NOMO-1 treated with dmso at 0.1 percent for 144 hours (cell line): ENCODE data around the gene FGF9.

Experiments used
- DNase-seq: peaks from one replicate; lab custom pipeline; 2025; ENCODE audit not compliant: unreplicated experiment; lab: John Stamatoyannopoulos, UW

FGF9 gene

GRCh38 chr13:21673789-21674489 is 3.1 kb downstream of the FGF9 start:
- DNase-seq, result no peak

GRCh38 chr13:21674490-21675009 is 3.7 kb downstream of the FGF9 start:
- no peak for DNase-seq

- DNase-seq, result no peak
Measured at GRCh38 chr13:21675095-21675991, 4.5 kb downstream of the FGF9 start.

GRCh38 chr13:21676611-21677021 is 5.7 kb downstream of the FGF9 start:
- no peak for DNase-seq

DNA sequence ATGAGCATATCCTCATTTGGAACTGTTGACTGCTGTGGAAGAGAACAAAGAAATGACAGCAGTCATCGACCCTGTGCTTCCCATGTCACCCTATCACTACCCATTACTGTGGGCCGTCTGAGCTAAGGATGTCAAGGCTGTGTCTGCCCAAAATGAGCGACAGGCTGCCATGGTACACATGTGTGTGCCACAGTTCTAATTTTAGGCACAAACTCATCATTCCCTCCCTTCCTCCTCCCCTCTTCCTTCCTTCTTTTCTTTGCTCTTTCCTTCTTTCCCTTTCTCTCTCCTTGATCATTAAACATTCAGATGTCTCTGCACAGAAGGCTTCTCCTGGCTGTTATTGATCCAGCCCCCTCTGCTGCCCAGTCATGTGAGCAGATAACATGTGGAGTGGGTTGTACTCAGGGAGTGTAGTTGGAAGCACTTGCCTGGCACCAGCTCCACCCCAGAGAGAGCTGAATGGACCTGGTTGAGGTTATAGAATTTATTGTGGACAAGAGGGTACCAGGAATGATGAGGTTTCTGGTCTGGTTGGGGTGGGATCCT is 6.3 kb downstream of the FGF9 start:
- no peak for DNase-seq

GRCh38 chr13:21683034-21683733 is 12.3 kb downstream of the FGF9 start:
- no peak for DNase-seq

GRCh38 chr13:21684576-21684975 is 13.7 kb downstream of the FGF9 start:
- DNase-seq, result no peak

GRCh38 chr13:21685485-21686064 is 14.7 kb downstream of the FGF9 start:
- no peak for DNase-seq

GRCh38 chr13:21686751-21687391 is 16.0 kb downstream of the FGF9 start:
- no peak for DNase-seq

- no peak for DNase-seq
Measured at GRCh38 chr13:21688056-21688455, 17.2 kb downstream of the FGF9 start.

- DNase-seq, result no peak
Measured at GRCh38 chr13:21689097-21689496, 18.2 kb downstream of the FGF9 start.

DNA sequence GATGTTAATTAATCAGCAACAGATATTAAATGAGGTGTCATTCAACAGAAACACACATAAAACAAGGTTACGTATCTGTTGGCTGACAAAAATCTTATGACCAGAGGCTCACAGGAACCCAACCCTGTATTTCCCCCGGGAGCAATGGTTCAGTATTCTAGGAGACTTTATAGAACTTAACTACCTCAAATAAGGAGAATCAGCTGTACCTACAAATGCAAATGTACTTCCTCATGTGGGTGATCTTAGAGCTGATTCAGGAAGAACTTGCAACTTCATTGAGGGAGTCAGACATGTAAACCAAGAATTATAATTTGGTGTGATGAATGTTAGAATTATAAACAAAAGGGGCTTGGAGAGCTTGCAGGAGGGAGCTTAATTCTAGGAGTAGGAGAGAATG is 20.1 kb downstream of the FGF9 start:
- DNase-seq, result no peak

DNA sequence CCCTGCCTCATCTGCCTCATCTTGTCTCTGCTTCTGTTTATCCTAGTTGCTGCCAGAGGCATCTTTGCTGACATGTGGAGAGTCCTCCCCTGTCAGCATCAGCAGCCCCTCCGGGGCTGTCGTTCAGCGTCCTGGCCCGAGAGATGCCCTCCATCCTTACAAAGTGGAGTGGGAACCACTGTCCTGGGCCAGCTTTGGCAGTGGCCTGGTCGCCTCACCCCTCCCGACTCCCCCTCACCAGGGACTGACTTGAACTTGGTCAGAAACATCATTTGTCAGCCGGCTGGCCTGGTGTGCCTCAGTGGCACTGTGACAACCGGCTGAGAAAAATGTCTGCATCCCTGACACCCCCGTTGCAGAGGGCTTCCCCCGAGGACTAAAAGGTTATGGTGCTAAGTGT is 20.6 kb downstream of the FGF9 start:
- DNase-seq, result no peak

DNA sequence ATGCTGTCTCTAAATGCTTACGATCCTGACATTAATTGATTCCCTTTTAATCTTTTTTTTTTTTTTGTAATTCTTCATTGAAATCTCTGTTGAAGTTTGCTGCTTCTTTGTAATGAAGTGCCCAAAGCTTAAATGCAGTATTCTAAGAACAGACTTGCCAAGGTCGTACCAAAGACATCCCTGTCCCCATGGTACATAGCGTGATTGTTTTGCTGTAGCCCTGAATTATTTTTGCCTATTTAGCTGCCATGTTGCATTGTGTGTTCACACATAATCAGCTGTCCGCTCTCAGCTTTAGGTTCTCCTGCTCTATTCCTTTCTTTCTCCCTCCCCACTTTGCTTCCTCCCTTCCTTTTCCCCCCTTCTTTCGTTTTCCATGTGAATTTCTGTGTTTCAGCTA is 21.1 kb downstream of the FGF9 start:
- no peak for DNase-seq

DNA sequence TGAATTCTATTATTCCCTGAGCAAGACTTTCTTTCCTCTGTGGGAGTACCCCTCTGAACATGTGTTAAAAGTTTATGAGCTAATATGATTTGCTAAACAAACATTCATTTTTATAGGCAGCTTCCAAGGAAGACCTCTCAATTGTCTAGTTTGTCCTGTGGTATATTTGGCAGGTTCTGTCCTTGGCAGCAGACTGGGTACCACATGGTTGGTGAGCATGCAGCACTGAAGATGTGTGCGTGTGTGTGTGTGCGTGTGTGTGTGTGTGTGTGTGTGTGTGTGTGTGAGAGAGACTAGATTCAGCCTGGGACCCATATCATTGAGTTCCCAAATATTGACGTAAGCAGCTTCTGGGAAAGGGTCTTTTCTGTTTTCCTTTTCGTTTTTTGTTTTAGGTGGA is 24.0 kb downstream of the FGF9 start:
- DNase-seq, result no peak

GRCh38 chr13:21695546-21695945 is 24.7 kb downstream of the FGF9 start:
- no peak for DNase-seq

GRCh38 chr13:21696865-21697448 is 26.1 kb downstream of the FGF9 start:
- DNase-seq, result peak; percentile 56

- DNase-seq, result no peak
Measured at GRCh38 chr13:21698817-21699679, 28.2 kb downstream of the FGF9 start.

- DNase-seq, result no peak
Measured at GRCh38 chr13:21701460-21701859, 30.6 kb downstream of the FGF9 start.
